ENCODE results near the gene SOWAHB. TPM values are rescaled to one million over a fixed set of nuclear protein-coding genes. Genes with fewer than 3 reads are reported as not detected.

Gene SOWAHB
- polyA plus RNA-seq, 1 of the 3 experiments (the other 2 are of a cell fraction) = 0.05 TPM

DNA sequence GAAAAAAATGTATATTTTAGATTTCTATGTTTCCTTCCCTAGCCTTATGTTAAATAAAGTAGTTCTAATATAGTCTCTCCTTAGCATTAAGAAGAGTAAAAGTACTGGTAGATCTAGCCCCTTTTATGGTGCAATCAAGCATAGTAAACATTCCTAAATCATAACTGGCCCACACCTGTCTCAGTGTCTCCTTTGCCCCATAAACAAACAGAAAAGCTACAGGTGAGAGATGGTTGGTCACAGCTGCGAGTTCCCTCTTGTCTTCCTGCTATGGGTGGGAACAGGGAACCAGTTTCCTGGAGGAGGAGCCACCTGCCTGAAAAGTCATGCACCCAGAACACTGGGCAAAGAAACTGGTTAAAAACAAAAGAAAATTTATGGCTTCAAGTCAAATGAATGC lies 16.6 kb downstream of the SOWAHB start:
- ChIA-PET POLR2A (no interaction called here), CTCF (interaction anchor here (1.0 to 1.8 kb wide), 3 partner anchors 9 to 14 kb away, joined by 3 to 7 read pairs (median 4); no protein-coding TSS in a partner anchor)
- Histone ChIP-seq H3K9me2 (no peaks in the 10 kb centered on the region), H3K4me3 (ENCODE audit: low read depth in 2 of 2, low read length in 1 of 2) (no peak overlapping the region), H3K4me2 (no peak overlapping the region), H3K36me3 (replicated peaks in 1 of 2; ENCODE audit: control insufficient read depth in 1 of 2, insufficient read depth in 2 of 2, low read length in 1 of 2) (no peaks in the 10 kb centered on the region), H3K79me2 (ENCODE audit: insufficient read depth) (no peaks in the 10 kb centered on the region), H3K9ac (no peak overlapping the region), H3K27me3 (ENCODE audit: insufficient read depth) (no peaks in the 10 kb centered on the region), H2AFZ (ENCODE audit: low read depth) (no peak overlapping the region), H3K9me3 (no peaks in the 10 kb centered on the region), H3K27ac (ENCODE audit: low read depth in 2 of 2, low read length in 1 of 2) (no peak overlapping the region), H3K4me1 (ENCODE audit: control insufficient read depth in 1 of 2, insufficient read depth in 2 of 2, low read depth in 1 of 2, low read length in 1 of 2) (no peaks in the 10 kb centered on the region), H3F3A (replicated peaks; ENCODE audit: insufficient read depth) (no peaks in the 10 kb centered on the region), H4K20me1 (ENCODE audit: insufficient read depth) (no peaks in the 10 kb centered on the region)
- 88% methylated on average over 1 of the region's 1 CpG for WGBS (ENCODE audit: low lambda C conversion rate)
- no peak for TF ChIP-seq MXI1 (IDR thresholded peaks at IDR 0.05; ENCODE audit: low read depth, low read length)
- TF ChIP-seq, protein P1, sequence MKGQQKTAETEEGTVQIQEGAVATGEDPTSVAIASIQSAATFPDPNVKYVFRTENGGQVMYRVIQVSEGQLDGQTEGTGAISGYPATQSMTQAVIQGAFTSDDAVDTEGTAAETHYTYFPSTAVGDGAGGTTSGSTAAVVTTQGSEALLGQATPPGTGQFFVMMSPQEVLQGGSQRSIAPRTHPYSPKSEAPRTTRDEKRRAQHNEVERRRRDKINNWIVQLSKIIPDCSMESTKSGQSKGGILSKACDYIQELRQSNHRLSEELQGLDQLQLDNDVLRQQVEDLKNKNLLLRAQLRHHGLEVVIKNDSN (IDR thresholded peaks at IDR 0.05; ENCODE audit: borderline replicate concordance, low read depth) = no peak
- TF ChIP-seq MEF2A (IDR thresholded peaks at IDR 0.05; ENCODE audit: borderline replicate concordance, low read depth) = no peak
- no peak for TF ChIP-seq JUND (IDR thresholded peaks at IDR 0.05)
- no peak for TF ChIP-seq RCOR1 (IDR thresholded peaks at IDR 0.05; ENCODE audit: low read length)
- TF ChIP-seq TEAD4 (IDR thresholded peaks at IDR 0.05; ENCODE audit: borderline replicate concordance, insufficient read depth) = no peak
- TF ChIP-seq CHD2 (IDR thresholded peaks at IDR 0.05; ENCODE audit: low read length, partially characterized antibody) = no peak
- no peak for TF ChIP-seq FOXJ3 (CRISPR knock-in tag; IDR thresholded peaks at IDR 0.05)
- TF ChIP-seq SIN3A (IDR thresholded peaks at IDR 0.05; ENCODE audit: borderline replicate concordance, low read depth, low read length) = no peak
- TF ChIP-seq RXRA (IDR thresholded peaks at IDR 0.05; ENCODE audit: borderline replicate concordance, low read depth) = no peak
- no peak for TF ChIP-seq GATA2 (CRISPR knock-in tag; IDR thresholded peaks at IDR 0.05)
- TF ChIP-seq TAF1 (IDR thresholded peaks at IDR 0.05; ENCODE audit: borderline replicate concordance, low read depth, low read length) = no peak
- no peak for DNase-seq

DNA sequence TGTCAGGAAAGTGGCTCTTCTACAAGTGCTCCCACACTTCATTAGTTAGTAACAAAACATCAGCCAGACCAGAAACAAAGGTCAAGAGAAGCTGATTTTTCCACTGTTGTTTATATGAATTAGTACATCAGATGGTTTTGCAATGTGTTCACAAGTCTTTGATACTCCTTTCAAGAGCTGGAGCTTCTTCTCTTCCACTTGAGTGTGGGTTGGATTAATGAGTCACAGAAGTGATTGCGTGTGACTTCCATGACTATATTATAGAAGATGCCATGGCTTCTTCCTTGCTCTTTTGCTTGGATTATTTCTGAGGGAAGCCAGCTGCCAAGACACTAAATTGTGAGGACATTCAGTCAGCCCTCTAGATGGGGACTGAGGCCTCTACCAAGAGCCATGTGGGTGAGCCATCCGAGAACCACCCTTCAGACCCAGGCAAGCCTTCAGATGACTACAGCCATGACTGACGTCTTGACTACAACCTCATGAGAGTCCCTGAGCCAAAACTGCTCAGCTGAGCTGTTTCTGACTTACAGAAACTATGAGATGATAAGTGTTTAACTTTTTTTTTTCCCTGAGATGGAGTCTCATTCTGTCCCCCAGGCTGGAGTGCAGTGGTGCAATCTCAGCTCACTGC lies 18.1 kb downstream of the SOWAHB start:
- no peak for DNase-seq
- Histone ChIP-seq H3K79me2 (ENCODE audit: insufficient read depth) (no peaks in the 10 kb centered on the region), H3K4me2 (no peak overlapping the region), H2AFZ (ENCODE audit: low read depth) (no peak overlapping the region), H3K36me3 (replicated peaks in 1 of 2; ENCODE audit: control insufficient read depth in 1 of 2, insufficient read depth in 2 of 2, low read length in 1 of 2) (no peaks in the 10 kb centered on the region), H3K4me3 (ENCODE audit: low read depth in 2 of 2, low read length in 1 of 2) (no peak overlapping the region), H3K4me1 (ENCODE audit: control insufficient read depth in 1 of 2, insufficient read depth in 2 of 2, low read depth in 1 of 2, low read length in 1 of 2) (no peaks in the 10 kb centered on the region), H3K27me3 (ENCODE audit: insufficient read depth) (no peaks in the 10 kb centered on the region), H3F3A (replicated peaks; ENCODE audit: insufficient read depth) (no peaks in the 10 kb centered on the region), H3K9me2 (no peaks in the 10 kb centered on the region), H3K27ac (ENCODE audit: low read depth in 2 of 2, low read length in 1 of 2) (no peak overlapping the region), H3K9me3 (no peaks in the 10 kb centered on the region), H3K9ac (no peak overlapping the region), H4K20me1 (ENCODE audit: insufficient read depth) (no peaks in the 10 kb centered on the region)
- ChIA-PET CTCF (interaction anchor here (0.6 to 1.8 kb wide), 3 partner anchors 11 to 96 kb away, joined by 3 to 7 read pairs (median 3); no protein-coding TSS in a partner anchor), POLR2A (no interaction called here)
- WGBS (ENCODE audit: low lambda C conversion rate) = 73% methylated on average over 3 of the region's 3 CpGs
- TF ChIP-seq SIN3A (IDR thresholded peaks at IDR 0.05; ENCODE audit: borderline replicate concordance, low read depth, low read length) (no peak), GABPA (IDR thresholded peaks at IDR 0.05; ENCODE audit: low read depth) (no peak), TEAD4 (IDR thresholded peaks at IDR 0.05; ENCODE audit: borderline replicate concordance, insufficient read depth) (no peak), FOXJ3 (CRISPR knock-in tag; IDR thresholded peaks at IDR 0.05) (no peak), MXI1 (IDR thresholded peaks at IDR 0.05; ENCODE audit: low read depth, low read length) (no peak), TAF1 (IDR thresholded peaks at IDR 0.05; ENCODE audit: borderline replicate concordance, low read depth, low read length) (no peak), FOSL2 (IDR thresholded peaks at IDR 0.05; ENCODE audit: borderline replicate concordance, low read depth) (no peak), RAD21 (IDR thresholded peaks at IDR 0.05; ENCODE audit: low read length) (no peak), FOXM1 (IDR thresholded peaks at IDR 0.05; ENCODE audit: low read depth) (no peak), EZH2phosphoT487 (IDR thresholded peaks at IDR 0.05; ENCODE audit: borderline replicate concordance, low read depth) (no peak), TCF12 (IDR thresholded peaks at IDR 0.05) (no peak), CHD2 (IDR thresholded peaks at IDR 0.05; ENCODE audit: low read length, partially characterized antibody) (no peak), YY1 (IDR thresholded peaks at IDR 0.05; ENCODE audit: low read depth) (no peak)
- TF ChIP-seq, protein P2, sequence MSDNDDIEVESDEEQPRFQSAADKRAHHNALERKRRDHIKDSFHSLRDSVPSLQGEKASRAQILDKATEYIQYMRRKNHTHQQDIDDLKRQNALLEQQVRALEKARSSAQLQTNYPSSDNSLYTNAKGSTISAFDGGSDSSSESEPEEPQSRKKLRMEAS (IDR thresholded peaks at IDR 0.05; ENCODE audit: low read depth) = no peak
- TF ChIP-seq, protein P1 (IDR thresholded peaks at IDR 0.05; ENCODE audit: borderline replicate concordance, low read depth) = no peak
- TF ChIP-seq, protein P3, sequence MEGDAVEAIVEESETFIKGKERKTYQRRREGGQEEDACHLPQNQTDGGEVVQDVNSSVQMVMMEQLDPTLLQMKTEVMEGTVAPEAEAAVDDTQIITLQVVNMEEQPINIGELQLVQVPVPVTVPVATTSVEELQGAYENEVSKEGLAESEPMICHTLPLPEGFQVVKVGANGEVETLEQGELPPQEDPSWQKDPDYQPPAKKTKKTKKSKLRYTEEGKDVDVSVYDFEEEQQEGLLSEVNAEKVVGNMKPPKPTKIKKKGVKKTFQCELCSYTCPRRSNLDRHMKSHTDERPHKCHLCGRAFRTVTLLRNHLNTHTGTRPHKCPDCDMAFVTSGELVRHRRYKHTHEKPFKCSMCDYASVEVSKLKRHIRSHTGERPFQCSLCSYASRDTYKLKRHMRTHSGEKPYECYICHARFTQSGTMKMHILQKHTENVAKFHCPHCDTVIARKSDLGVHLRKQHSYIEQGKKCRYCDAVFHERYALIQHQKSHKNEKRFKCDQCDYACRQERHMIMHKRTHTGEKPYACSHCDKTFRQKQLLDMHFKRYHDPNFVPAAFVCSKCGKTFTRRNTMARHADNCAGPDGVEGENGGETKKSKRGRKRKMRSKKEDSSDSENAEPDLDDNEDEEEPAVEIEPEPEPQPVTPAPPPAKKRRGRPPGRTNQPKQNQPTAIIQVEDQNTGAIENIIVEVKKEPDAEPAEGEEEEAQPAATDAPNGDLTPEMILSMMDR (IDR thresholded peaks at IDR 0.05) = no peak
- TF ChIP-seq, protein P4, sequence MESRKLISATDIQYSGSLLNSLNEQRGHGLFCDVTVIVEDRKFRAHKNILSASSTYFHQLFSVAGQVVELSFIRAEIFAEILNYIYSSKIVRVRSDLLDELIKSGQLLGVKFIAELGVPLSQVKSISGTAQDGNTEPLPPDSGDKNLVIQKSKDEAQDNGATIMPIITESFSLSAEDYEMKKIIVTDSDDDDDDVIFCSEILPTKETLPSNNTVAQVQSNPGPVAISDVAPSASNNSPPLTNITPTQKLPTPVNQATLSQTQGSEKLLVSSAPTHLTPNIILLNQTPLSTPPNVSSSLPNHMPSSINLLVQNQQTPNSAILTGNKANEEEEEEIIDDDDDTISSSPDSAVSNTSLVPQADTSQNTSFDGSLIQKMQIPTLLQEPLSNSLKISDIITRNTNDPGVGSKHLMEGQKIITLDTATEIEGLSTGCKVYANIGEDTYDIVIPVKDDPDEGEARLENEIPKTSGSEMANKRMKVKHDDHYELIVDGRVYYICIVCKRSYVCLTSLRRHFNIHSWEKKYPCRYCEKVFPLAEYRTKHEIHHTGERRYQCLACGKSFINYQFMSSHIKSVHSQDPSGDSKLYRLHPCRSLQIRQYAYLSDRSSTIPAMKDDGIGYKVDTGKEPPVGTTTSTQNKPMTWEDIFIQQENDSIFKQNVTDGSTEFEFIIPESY (IDR thresholded peaks at IDR 0.05; ENCODE audit: borderline replicate concordance, low read depth) = no peak

All from SK-N-SH (cell line).